Dedifferentiated amniotic fluid mesenchymal stem cell (primary cell): ENCODE data around the gene KIF18A.
"Not testable (repeated sequence)": the region's sequence is repeated elsewhere in the genome, so short reads cannot be mapped to it uniquely, and the experiment has no call there.

ENCODE experiments used
- DNase-seq: peaks from one replicate; pipeline ENCODE4 v3.0.0-alpha.2; 2016; ENCODE audit errors: extremely low spot score

Gene KIF18A

GRCh38 chr11:28107750-28108618 lies at the start of gene KIF18A, which contains the start of gene METTL15:
KIF18A (minus strand) TSS chr11:28108156; CDS start chr11:28097947, 10,209 bp downstream.
METTL15 (plus strand) TSS chr11:28108388; CDS start chr11:28113335, 4,947 bp downstream.
- DNase-seq, result peak; percentile 99

- DNase-seq, result peak; percentile 22
Measured at GRCh38 chr11:28153586-28153985, 45.6 kb upstream of the KIF18A start.

- DNase-seq, result no peak
Measured at GRCh38 chr11:28152743-28153142, 44.8 kb upstream of the KIF18A start.

- peak; percentile 75 for DNase-seq
Measured at GRCh38 chr11:28146123-28146751, 38.3 kb upstream of the KIF18A start.

GRCh38 chr11:28144808-28145207 lies 36.9 kb upstream of the KIF18A start:
- DNase-seq, result no peak

GRCh38 chr11:28142724-28143123 lies 34.8 kb upstream of the KIF18A start:
- DNase-seq, result no peak

GRCh38 chr11:28140689-28141455 lies 32.9 kb upstream of the KIF18A start:
- DNase-seq, result no peak

GRCh38 chr11:28139841-28140415 lies 32.0 kb upstream of the KIF18A start:
- DNase-seq, result no peak

- no peak for DNase-seq
Measured at GRCh38 chr11:28137832-28138231, 29.9 kb upstream of the KIF18A start.

GRCh38 chr11:28137366-28137765 lies 29.4 kb upstream of the KIF18A start:
- DNase-seq, result no peak

GRCh38 chr11:28136157-28136556 lies 28.2 kb upstream of the KIF18A start:
- DNase-seq, result not testable (repeated sequence)

GRCh38 chr11:28133146-28133545 lies 25.2 kb upstream of the KIF18A start:
- no peak for DNase-seq

GRCh38 chr11:28132548-28132947 lies 24.6 kb upstream of the KIF18A start:
- DNase-seq, result peak; percentile 63

GRCh38 chr11:28123151-28123581 lies 15.2 kb upstream of the KIF18A start:
- DNase-seq, result peak; percentile 39

- no peak for DNase-seq
Measured at GRCh38 chr11:28117712-28118111, 9.8 kb upstream of the KIF18A start.

- DNase-seq, result peak; percentile 65
Measured at GRCh38 chr11:28114731-28115130, 6.8 kb upstream of the KIF18A start.

- no peak for DNase-seq
Measured at GRCh38 chr11:28114116-28114515, 6.2 kb upstream of the KIF18A start.

GRCh38 chr11:28110821-28111200 lies 2.9 kb upstream of the KIF18A start:
- no peak for DNase-seq

GRCh38 chr11:28110108-28110820 lies 2.3 kb upstream of the KIF18A start:
- peak; percentile 65 for DNase-seq

GRCh38 chr11:28108958-28109357 lies 1.0 kb upstream of the KIF18A start:
- no peak for DNase-seq

- DNase-seq, result peak; percentile 16
Measured at GRCh38 chr11:28107191-28107749, 686 bp downstream of the KIF18A start.
